ENCODE results near the gene SECTM1. TPM values are rescaled to one million over a fixed set of nuclear protein-coding genes. Genes with fewer than 3 reads are reported as not detected.

Gene SECTM1
- total and polyA plus RNA-seq, 9 of the 15 experiments (the other 6 are each of a cell fraction or from before 2014, with no cell fraction given) = 0.11 to 0.46 (median 0.18) TPM; not detected in 6

GRCh38 chr17:82274134-82275020, 59.2 kb downstream of the SECTM1 start (continued):
- TF ChIP-seq ZBTB34 (CRISPR knock-in tag; IDR thresholded peaks at IDR 0.05) = no peak
- 0 out of 2 replicates have a peak, but pooled peaks have one; percentile 1 for TF ChIP-seq STAG1 (CRISPR knock-in tag; IDR thresholded peaks at IDR 0.05; ENCODE audit: borderline replicate concordance)
- no peak for TF ChIP-seq ZNF24 (IDR thresholded peaks at IDR 0.05)

- in situ Hi-C loops (cut with MboI) (no loop called here), intact Hi-C loops (cut with micrococcal nuclease) (no loop called here)
- Histone ChIP-seq H3K9me3 (replicated peaks; ENCODE audit: control insufficient read depth, insufficient read depth, low read depth, low read length) (no peaks in the 10 kb centered on the region), H3K36me3 (ENCODE audit: control insufficient read depth, insufficient read depth, low read length) (peaks cover 40% of the 10 kb centered on the region), H3K27me3 (ENCODE audit: control insufficient read depth in 2 of 2, insufficient read depth in 2 of 2, low read length in 2 of 2) (no peaks in the 10 kb centered on the region), H4K20me1 (replicated peaks; ENCODE audit: control insufficient read depth, insufficient read depth, low read length) (peaks cover 38% of the 10 kb centered on the region), H3K4me3 (peak within 1 kb of the TSS; percentile 96), H3K4me2 (ENCODE audit: insufficient read depth, low read length) (peak within 1 kb of the TSS; percentile 87), H2AFZ (ENCODE audit: low read depth, low read length) (peak within 1 kb of the TSS; percentile 94), H3K79me2 (ENCODE audit: control insufficient read depth, insufficient read depth, low read length) (peaks cover 50% of the 10 kb centered on the region), H3K27ac (ENCODE audit: extremely low read depth, low read depth, low read length) (peak within 1 kb of the TSS; percentile 98), H3K4me1 (replicated peaks in 1 of 2; ENCODE audit: control insufficient read depth in 2 of 2, insufficient read depth in 2 of 2, low read length in 2 of 2) (peaks cover 34 to 70% of the 10 kb centered on the region in 2 experiments), H3K9me1 (ENCODE audit: control insufficient read depth, insufficient read depth, low read length) (peaks cover 10% of the 10 kb centered on the region), H3K9ac (ENCODE audit: insufficient read depth in 1 of 2, low read depth in 2 of 2, low read length in 2 of 2) (peak within 1 kb of the TSS; percentile 84 to 97)
- peak; percentile 89 for ATAC-seq
- no TSS peak for BruUV-seq (replicated peaks)
- ChIA-PET POLR2A (interaction anchor here (0.6 to 5.6 kb wide), 6 partner anchors 9 to 245 kb away, joined by 3 to 37 read pairs (median 5); no protein-coding TSS in a partner anchor), CTCF (ENCODE audit: low intra/inter-chr PET ratio) (interaction anchor here (0.6 kb wide), 1 partner anchor 17 kb away, joined by 3 read pairs; no protein-coding TSS in a partner anchor)
- peak; percentile 92 to 95 (median 94) for DNase-seq (ENCODE audit: extremely low read depth in 1 of 4, low spot score in 3 of 4)
- peak; percentile 11 for FAIRE-seq
- 10% methylated on average over 47 of the region's 80 CpGs for WGBS (ENCODE audit: insufficient coverage, low coverage, missing lambda C conversion rate)
- peak in 1 of 2 experiments; percentile 53; a peak in 1 of 4 replicates for TF ChIP-seq TEAD1 (CRISPR knock-in tag; IDR thresholded peaks at IDR 0.05)
- peak; percentile 63; the same call in 1 of the 2 replicates for TF ChIP-seq PHF8 (IDR thresholded peaks at IDR 0.05; ENCODE audit: borderline replicate concordance, low read length)
- peak; percentile 67 to 92 (median 91) for TF ChIP-seq YY1 (IDR thresholded peaks at IDR 0.05; ENCODE audit: borderline replicate concordance in 1 of 3, control insufficient read depth in 1 of 3, extremely low read depth in 1 of 3, insufficient read depth in 3 of 3, insufficient read length in 1 of 3, insufficient replicate concordance in 2 of 3, low read depth in 1 of 3, low read length in 2 of 3)
- TF ChIP-seq TFAP4 (CRISPR knock-in tag; IDR thresholded peaks at IDR 0.05; ENCODE audit: borderline replicate concordance) = peak; percentile 81
- TF ChIP-seq KAT2B (IDR thresholded peaks at IDR 0.05; ENCODE audit: low read depth, low read length) = peak; percentile 97
- TF ChIP-seq ELF4 (CRISPR knock-in tag; IDR thresholded peaks at IDR 0.05) = 0 out of 2 replicates have a peak, but pooled peaks have one; percentile 36
- peak; percentile 72 for TF ChIP-seq NFIC (IDR thresholded peaks at IDR 0.05)
- TF ChIP-seq SFPQ (IDR thresholded peaks at IDR 0.05; ENCODE audit: low read depth, low read length) = no peak
Measured at GRCh38 chr17:82273327-82274133, 60.0 kb downstream of the SECTM1 start, which contains the start of gene CSNK1D. TSS of gene CSNK1D (minus strand) at chr17:82273700. CDS start at chr17:82273381, 319 bp downstream.
